Testis (tissue), 2 donors: ENCODE data around the gene ZC3H6.
A peak's percentile ranks its signal among the peaks of the same experiment; 100 is the strongest.

Experiments used
- POLR2A ChIP-seq: fragments of 450-650 bp; IDR thresholded peaks from one replicate; pipeline ENCODE4 v1.6.1; 2017; ENCODE audit warnings: antibody characterized with exemption, mild to moderate bottlenecking, moderate library complexity
- TF ChIP-seq, protein P1 (sequence below), 3 experiments: fragments of 450-650 bp in 2 of 3; fragments of 200-600 bp in 1 of 3; sonication (generic) in 1 of 3; IDR thresholded peaks; one replicate each; pipeline ENCODE4 v1.5.1; 2016 to 2019; ENCODE audit warnings: antibody characterized with exemption in 3 of 3, mild to moderate bottlenecking in 2 of 3, moderate library complexity in 1 of 3

DNA sequence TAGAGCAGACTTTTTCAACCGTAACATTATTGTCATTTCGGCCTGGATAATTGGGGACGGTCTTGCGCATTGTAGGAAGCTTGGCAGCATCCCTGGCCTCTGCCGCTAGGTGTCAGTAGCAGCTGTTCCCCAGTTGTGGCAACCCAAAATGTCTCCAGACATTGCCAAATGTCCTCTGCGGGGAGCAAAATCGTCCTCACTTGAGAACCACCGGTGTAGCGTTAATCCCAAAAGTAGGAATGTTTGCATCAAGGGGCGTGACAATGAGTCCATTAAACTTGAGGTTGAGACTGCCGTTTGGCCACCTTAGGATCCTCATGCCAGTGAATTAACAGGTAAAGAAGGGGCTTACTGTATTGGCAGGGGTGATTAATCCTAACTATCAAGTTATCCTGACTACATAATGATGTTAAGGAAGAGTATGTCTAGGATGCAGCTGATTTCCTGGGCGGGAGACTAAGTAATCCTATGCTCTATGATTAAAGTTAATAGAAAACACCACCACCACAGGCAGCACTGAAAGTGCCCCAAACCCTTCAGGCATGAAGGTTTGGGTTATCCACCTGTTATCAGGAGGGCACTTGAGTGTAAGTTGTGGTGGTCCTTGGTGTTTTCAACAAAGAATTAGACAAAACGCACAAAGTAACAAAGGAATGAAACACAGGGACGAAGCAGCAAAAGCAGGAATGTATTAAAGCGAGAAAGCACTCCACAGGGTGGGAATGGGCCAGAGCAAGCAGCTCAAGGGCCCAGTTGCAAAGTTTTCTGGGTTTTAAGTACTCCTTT is 15.7 kb upstream of the ZC3H6 start:
- TF ChIP-seq, protein P1, sequence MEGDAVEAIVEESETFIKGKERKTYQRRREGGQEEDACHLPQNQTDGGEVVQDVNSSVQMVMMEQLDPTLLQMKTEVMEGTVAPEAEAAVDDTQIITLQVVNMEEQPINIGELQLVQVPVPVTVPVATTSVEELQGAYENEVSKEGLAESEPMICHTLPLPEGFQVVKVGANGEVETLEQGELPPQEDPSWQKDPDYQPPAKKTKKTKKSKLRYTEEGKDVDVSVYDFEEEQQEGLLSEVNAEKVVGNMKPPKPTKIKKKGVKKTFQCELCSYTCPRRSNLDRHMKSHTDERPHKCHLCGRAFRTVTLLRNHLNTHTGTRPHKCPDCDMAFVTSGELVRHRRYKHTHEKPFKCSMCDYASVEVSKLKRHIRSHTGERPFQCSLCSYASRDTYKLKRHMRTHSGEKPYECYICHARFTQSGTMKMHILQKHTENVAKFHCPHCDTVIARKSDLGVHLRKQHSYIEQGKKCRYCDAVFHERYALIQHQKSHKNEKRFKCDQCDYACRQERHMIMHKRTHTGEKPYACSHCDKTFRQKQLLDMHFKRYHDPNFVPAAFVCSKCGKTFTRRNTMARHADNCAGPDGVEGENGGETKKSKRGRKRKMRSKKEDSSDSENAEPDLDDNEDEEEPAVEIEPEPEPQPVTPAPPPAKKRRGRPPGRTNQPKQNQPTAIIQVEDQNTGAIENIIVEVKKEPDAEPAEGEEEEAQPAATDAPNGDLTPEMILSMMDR (IDR thresholded peaks at IDR 0.05), result peak; percentile 55 to 85 (median 63)
- TF ChIP-seq POLR2A, result no peak
